Adrenal gland (tissue), 12 donors: ENCODE results near the gene DENND4A. TPM values are rescaled to one million over a fixed set of nuclear protein-coding genes. Genes with fewer than 3 reads are reported as not detected.
"Not testable (repeated sequence)": the region's sequence is repeated elsewhere in the genome, so short reads cannot be mapped to it uniquely, and the experiment has no call there.

Experiments
- DNase-seq, 7 donors: peaks; one replicate each; pipeline ENCODE4 v3.0.0-alpha.2; 2019 to 2020
- H3K27ac ChIP-seq, 5 donors: fragments of 200-600 bp; sonication (generic) in 4 of 5; 1 replicate in 3 of 5; 2 replicates in 2 of 5; pipeline versions ENCODE4 v1.5.1 to v1.8.0; 2016 to 2020; ENCODE audit warnings: mild to moderate bottlenecking in 1 of 5
- H3K27me3 ChIP-seq: fragments of 200-600 bp; 2 replicates; pipeline ENCODE4 v1.8.0; 2021
- H3K36me3 ChIP-seq, 2 donors: fragments of 200-600 bp; replicated peaks in 1 of 2; 1 replicate in 1 of 2; 2 replicates in 1 of 2; pipeline versions ENCODE4 v1.5.1 to v1.8.0; 2018 to 2022
- H3K4me1 ChIP-seq, 2 donors: fragments of 200-600 bp; replicated peaks in 1 of 2; 1 replicate in 1 of 2; 2 replicates in 1 of 2; pipeline versions ENCODE4 v1.5.1 to v1.8.0; 2018 to 2021
- H3K4me3 ChIP-seq, 4 donors: fragments of 200-600 bp; sonication (generic) in 3 of 4; one replicate each; pipeline ENCODE4 v1.5.1; 2016 to 2018
- H3K9me3 ChIP-seq, 3 donors: fragments of 200-600 bp; sonication (generic) in 1 of 3; replicated peaks in 1 of 3; 1 replicate in 2 of 3; 2 replicates in 1 of 3; pipeline versions ENCODE4 v1.5.1 to v1.8.0; 2016 to 2021
- POLR2A ChIP-seq, 2 donors: fragments of 450-650 bp; IDR thresholded peaks; one replicate each; pipeline ENCODE4 v1.6.1; 2017; ENCODE audit warnings: antibody characterized with exemption in 2 of 2, mild to moderate bottlenecking in 2 of 2, moderate library complexity in 1 of 2
- WGBS, 4 donors: extraction: QIAGEN DNeasy Blood & Tissue Kit in 2 of 4; methylation state at CpG; one replicate each; pipeline versions ENCODE4 v1.1.5 to v1.1.7; 2013 to 2017; 5-methylcytosine and 5-hydroxymethylcytosine counted together
- intact Hi-C, 2 donors: fragments of 100-400 bp; cut with DNase I; formaldehyde crosslinking; loops; one replicate each; pipeline versions ENCODE4 v1.14.1 to v1.15.0; 2022 to 2023
- polyA plus RNA-seq, 3 donors: library from polyadenylated mRNA; stranded (reverse); fragments of 200-250 nt in 2 of 3; fragments of 350-450 nt in 1 of 3; fragmentation: Illumina TruSeq in 1 of 3; extraction: RNeasy Lipid Tissue Mini Kit (QIAGEN cat#74804) in 1 of 3; gene quantifications; one replicate each; pipeline ENCODE4 v1.2.3, GENCODE V29; 2013 to 2014
- total RNA-seq, 9 donors: library from RNA; depleted of rRNA in 4 of 9; stranded (reverse); fragments of >200 nt in 4 of 9; fragments of 120-200 nt in 1 of 9; fragmentation: NEBNext Ultra II Directional in 1 of 9; extraction: Animal tissue kit (Norgen Biotek cat#: 25700) in 1 of 9; gene quantifications; one replicate each; pipeline versions ENCODE4 v1.1.0 to v1.2.4, GENCODE V29; 2013 to 2023
- TF ChIP-seq, protein P1 (sequence below), 6 experiments: fragments of 450-650 bp in 4 of 6; fragments of 200-600 bp in 2 of 6; sonication (generic) in 1 of 6; IDR thresholded peaks; 1 replicate in 5 of 6; 2 replicates in 1 of 6; pipeline versions ENCODE4 v1.5.1 to v1.8.0; 2016 to 2021; ENCODE audit warnings: antibody characterized with exemption in 6 of 6, mild to moderate bottlenecking in 2 of 6, moderate library complexity in 1 of 6
- donor health status: healthy with polysubstance abuse.
- donor health status: Bipolar disorder and iron deficiency.
- donor health status: DM: yes; HTN: yes; CAD: no.
- donor health status: DM: no; HTN: no; CAD: no.
- donor health status: DM: no; HTN: no; CAD: no.
- donor health status: DM: yes; HTN: yes; CAD: no.

DENND4A gene
- total and polyA plus RNA-seq, 12 donors: 12.9 to 51.8 (median 35.0) TPM

DNA sequence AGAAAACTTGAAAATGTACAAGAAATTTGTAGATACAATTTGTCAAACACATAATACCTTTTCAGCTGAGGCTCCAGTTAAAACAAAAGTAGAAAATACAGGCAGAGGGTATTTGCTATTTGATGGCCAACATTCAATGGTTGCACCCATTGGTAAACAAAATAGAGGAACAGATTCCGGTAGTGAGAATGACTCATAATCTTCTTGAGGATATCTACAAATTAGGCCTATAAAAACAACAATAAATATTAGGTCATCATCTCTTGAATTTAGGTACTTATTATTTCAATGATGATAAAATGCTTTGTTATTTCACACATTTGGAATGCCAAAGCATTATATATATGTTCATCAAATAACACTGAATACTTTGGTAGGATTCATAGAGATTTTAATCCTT, 53.4 kb downstream of the DENND4A start:
- H3K36me3 ChIP-seq: peaks cover 0 to 20% of the 10 kb centered on the region in 2 donors
- TF ChIP-seq POLR2A (IDR thresholded peaks at IDR 0.05): no peak
- TF ChIP-seq, protein P1, sequence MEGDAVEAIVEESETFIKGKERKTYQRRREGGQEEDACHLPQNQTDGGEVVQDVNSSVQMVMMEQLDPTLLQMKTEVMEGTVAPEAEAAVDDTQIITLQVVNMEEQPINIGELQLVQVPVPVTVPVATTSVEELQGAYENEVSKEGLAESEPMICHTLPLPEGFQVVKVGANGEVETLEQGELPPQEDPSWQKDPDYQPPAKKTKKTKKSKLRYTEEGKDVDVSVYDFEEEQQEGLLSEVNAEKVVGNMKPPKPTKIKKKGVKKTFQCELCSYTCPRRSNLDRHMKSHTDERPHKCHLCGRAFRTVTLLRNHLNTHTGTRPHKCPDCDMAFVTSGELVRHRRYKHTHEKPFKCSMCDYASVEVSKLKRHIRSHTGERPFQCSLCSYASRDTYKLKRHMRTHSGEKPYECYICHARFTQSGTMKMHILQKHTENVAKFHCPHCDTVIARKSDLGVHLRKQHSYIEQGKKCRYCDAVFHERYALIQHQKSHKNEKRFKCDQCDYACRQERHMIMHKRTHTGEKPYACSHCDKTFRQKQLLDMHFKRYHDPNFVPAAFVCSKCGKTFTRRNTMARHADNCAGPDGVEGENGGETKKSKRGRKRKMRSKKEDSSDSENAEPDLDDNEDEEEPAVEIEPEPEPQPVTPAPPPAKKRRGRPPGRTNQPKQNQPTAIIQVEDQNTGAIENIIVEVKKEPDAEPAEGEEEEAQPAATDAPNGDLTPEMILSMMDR (IDR thresholded peaks at IDR 0.05): no peak
- H3K27ac ChIP-seq: no peak overlapping the region
- intact Hi-C loops: no loop called here
- 57 to 80% (median 69%) methylated on average over 1 of the region's 1 CpG for WGBS, 4 donors
- no peak for DNase-seq
- no peaks in the 10 kb centered on the region for H3K27me3 ChIP-seq
- no peak overlapping the region for H3K4me3 ChIP-seq
- peaks cover 0 to 1% of the 10 kb centered on the region in 2 donors for H3K4me1 ChIP-seq
- H3K9me3 ChIP-seq: no peaks in the 10 kb centered on the region

DNA sequence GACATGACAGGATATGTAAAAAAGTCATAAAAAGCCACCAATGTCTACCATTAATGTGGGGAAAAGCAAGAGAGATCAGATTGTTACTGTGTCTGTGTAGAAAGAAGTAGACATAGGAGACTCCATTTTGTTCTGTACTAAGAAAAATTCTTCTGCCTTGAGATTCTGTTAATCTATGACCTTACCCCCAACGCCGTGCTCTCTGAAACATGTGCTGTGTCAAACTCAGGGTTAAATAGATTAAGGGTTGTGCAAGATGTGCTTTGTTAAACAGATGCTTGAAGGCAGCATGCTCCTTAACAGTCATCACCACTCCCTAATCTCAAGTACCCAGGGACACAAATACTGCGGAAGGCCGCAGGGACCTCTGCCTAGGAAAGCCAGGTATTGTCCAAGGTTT, 58.5 kb downstream of the DENND4A start:
- H3K9me3 ChIP-seq, H3K4me3 ChIP-seq, H3K27ac ChIP-seq, H3K4me1 ChIP-seq, DNase-seq, H3K27me3 ChIP-seq, intact Hi-C loops: not testable (repeated sequence)
- H3K36me3 ChIP-seq: peaks cover 0 to 21% of the 10 kb centered on the region in 2 donors
- 30 to 65% (median 53%) methylated on average over 3 to 4 of the region's 4 CpGs for WGBS, 4 donors

- no peaks in the 10 kb centered on the region for H3K9me3 ChIP-seq
- H3K27ac ChIP-seq: no peak overlapping the region
- no peaks in the 10 kb centered on the region for H3K4me1 ChIP-seq
- 96 to 100% (median 98%) methylated on average over 2 of the region's 2 CpGs for WGBS, 4 donors
- intact Hi-C loops: no loop called here
- no peak for DNase-seq
- TF ChIP-seq, protein P1 (IDR thresholded peaks at IDR 0.05): no peak
- no peak for TF ChIP-seq POLR2A (IDR thresholded peaks at IDR 0.05)
- no peaks in the 10 kb centered on the region for H3K27me3 ChIP-seq
- no peak overlapping the region for H3K4me3 ChIP-seq
- H3K36me3 ChIP-seq: peaks cover 0 to 22% of the 10 kb centered on the region in 2 donors
Measured at GRCh38 chr15:65732698-65733097, 59.4 kb downstream of the DENND4A start.

DNA sequence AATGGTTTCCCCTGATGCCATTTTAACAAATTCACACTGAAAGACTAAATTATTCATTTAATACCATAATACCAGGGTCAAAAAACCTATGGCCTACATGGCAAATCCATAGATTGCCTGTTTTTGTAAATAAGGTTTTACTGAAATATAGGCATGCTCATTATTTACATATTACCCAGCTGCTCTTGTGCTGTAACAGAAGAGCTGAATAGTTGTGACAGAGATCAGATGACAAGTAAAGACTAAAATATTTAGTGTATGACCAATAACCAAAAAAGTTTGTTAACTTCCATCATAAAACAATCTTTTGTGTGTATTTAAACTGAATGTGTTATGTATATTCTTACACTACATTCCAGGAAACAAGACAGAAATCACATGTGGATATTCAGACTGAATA, 60.2 kb downstream of the DENND4A start:
- Histone ChIP-seq H3K27ac (no peak overlapping the region), H3K9me3 (no peaks in the 10 kb centered on the region), H3K36me3 (peaks cover 0 to 14% of the 10 kb centered on the region in 2 donors), H3K4me1 (no peaks in the 10 kb centered on the region), H3K4me3 (no peak overlapping the region), H3K27me3 (no peaks in the 10 kb centered on the region)
- DNase-seq: no peak
- TF ChIP-seq POLR2A (IDR thresholded peaks at IDR 0.05): no peak
- TF ChIP-seq, protein P1 (IDR thresholded peaks at IDR 0.05): no peak
- intact Hi-C loops: no loop called here

DNA sequence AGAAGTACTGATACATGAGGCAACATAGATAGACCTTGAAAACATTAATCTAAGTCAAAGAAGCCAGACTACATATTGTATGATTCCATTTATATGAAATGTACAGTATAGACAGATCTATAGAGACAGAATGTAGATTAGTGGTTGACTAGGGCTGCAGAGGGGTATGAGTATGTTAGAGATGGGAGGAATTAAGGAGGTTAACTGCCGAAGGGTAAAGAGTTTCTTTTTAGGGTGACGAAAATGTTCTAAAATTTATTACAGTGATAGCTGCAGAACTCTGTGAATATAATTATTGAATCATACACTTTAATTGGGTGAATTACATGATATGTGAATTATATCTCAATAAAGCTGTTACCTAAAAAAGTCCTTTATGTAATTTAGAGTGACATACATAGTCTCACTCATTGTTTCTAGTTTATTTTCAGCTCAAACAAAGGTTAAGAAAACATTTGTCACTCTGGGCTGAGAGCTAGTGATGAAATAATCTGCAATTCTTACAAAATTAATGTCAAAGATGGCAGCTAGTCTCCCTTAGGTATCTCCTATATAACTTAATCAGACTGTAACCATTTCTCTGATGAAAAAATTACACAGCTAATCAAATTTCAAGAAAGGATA, 61.4 kb downstream of the DENND4A start:
- Histone ChIP-seq H3K4me1 (no peaks in the 10 kb centered on the region), H3K36me3 (peaks cover 0 to 15% of the 10 kb centered on the region in 2 donors), H3K27ac (no peak overlapping the region), H3K27me3 (no peaks in the 10 kb centered on the region), H3K4me3 (no peak overlapping the region), H3K9me3 (no peaks in the 10 kb centered on the region)
- DNase-seq: no peak
- TF ChIP-seq, protein P1 (IDR thresholded peaks at IDR 0.05): no peak
- no peak for TF ChIP-seq POLR2A (IDR thresholded peaks at IDR 0.05)
- intact Hi-C loops: no loop called here
- 82 to 88% (median 86%) methylated on average over 2 of the region's 2 CpGs for WGBS, 4 donors
